SK-N-SH (cell line): ENCODE data around the gene RRP8. TPM values are rescaled to one million over a fixed set of nuclear protein-coding genes. Genes with fewer than 3 reads are reported as not detected.

Source experiments
- CTCF ChIA-PET: fragments of 300-600, 350-600 bp; formaldehyde crosslinking; extraction: SDS; loops from one replicate; lab custom pipeline; 2021; lab: Yijun Ruan, JAX
- POLR2A ChIA-PET: fragments of 350-600 bp; sonication (Branson Sonifier 250); formaldehyde crosslinking; extraction: SDS; loops from one replicate; lab custom pipeline; 2020; ENCODE audit warnings: antibody characterized with exemption, inconsistent platforms; lab: Yijun Ruan, JAX
- DNase-seq: peaks from one replicate; pipeline ENCODE4 v3.0.0; 2012
- H2AFZ ChIP-seq: fragments of 200-600 bp; sonication (generic); 2 replicates; pipeline ENCODE4 v1.8.1; 2016; ENCODE audit warnings: antibody characterized with exemption, mild to moderate bottlenecking, low read depth
- H3F3A ChIP-seq: fragments of 200-600 bp; sonication (generic); replicated peaks from 2 replicates; pipeline ENCODE3; 2016; ENCODE audit warnings: antibody characterized with exemption, mild to moderate bottlenecking; ENCODE audit not compliant: insufficient read depth
- H3K27ac ChIP-seq, 2 experiments: fragments of 200-500 bp in 1 of 2; fragments of 200-600 bp in 1 of 2; sonication (Bioruptor generic) in 1 of 2; sonication (generic), shearing (Covaris generic) in 1 of 2; 2 replicates each; pipeline versions ENCODE4 v1.5.1 to v1.6.1; 2014 to 2016; ENCODE audit warnings: low read depth in 2 of 2, inconsistent platforms in 1 of 2, low read length in 1 of 2, mild to moderate bottlenecking in 1 of 2, mixed read lengths in 1 of 2
- H3K27me3 ChIP-seq: fragments of 200-600 bp; sonication (generic), shearing (Covaris generic); 2 replicates; pipeline ENCODE4 v1.6.1; 2016; ENCODE audit warnings: mixed run types; ENCODE audit not compliant: insufficient read depth
- H3K36me3 ChIP-seq, 2 experiments: fragments of 200-500 bp in 1 of 2; fragments of 200-600 bp in 1 of 2; sonication (Bioruptor generic) in 1 of 2; sonication (generic) in 1 of 2; replicated peaks in 1 of 2; 2 replicates each; pipeline versions ENCODE3 to v1.5.1; 2014 to 2016; ENCODE audit warnings: low read length in 1 of 2, mild to moderate bottlenecking in 1 of 2; ENCODE audit not compliant: insufficient read depth in 2 of 2, control insufficient read depth in 1 of 2
- H3K4me1 ChIP-seq, 2 experiments: fragments of 200-500 bp in 1 of 2; fragments of 200-600 bp in 1 of 2; sonication (Bioruptor generic) in 1 of 2; sonication (generic), shearing (Covaris generic) in 1 of 2; 2 replicates each; pipeline versions ENCODE4 v1.5.1 to v1.6.1; 2014 to 2016; ENCODE audit warnings: low read depth in 1 of 2, low read length in 1 of 2, mixed run types in 1 of 2; ENCODE audit not compliant: insufficient read depth in 2 of 2, control insufficient read depth in 1 of 2
- H3K4me2 ChIP-seq: fragments of 200-600 bp; sonication (generic), shearing (Covaris generic); 2 replicates; pipeline ENCODE4 v1.6.1; 2017; ENCODE audit warnings: mixed run types
- H3K4me3 ChIP-seq, 2 experiments: fragments of 200-500 bp in 1 of 2; fragments of 200-600 bp in 1 of 2; sonication (Bioruptor generic) in 1 of 2; sonication (generic), shearing (Covaris generic) in 1 of 2; 2 replicates each; pipeline versions ENCODE4 v1.5.1 to v1.8.1; 2014 to 2016; ENCODE audit warnings: low read depth in 2 of 2, inconsistent platforms in 1 of 2, low read length in 1 of 2, mild to moderate bottlenecking in 1 of 2, mixed read lengths in 1 of 2, moderate library complexity in 1 of 2
- H3K79me2 ChIP-seq: fragments of 200-600 bp; sonication (generic); 2 replicates; pipeline ENCODE4 v1.8.1; 2017; ENCODE audit warnings: mild to moderate bottlenecking; ENCODE audit not compliant: insufficient read depth
- H3K9ac ChIP-seq: fragments of 200-600 bp; sonication (generic); 2 replicates; pipeline ENCODE4 v1.6.1; 2017; ENCODE audit warnings: mixed run types
- H3K9me2 ChIP-seq: fragments of 200-600 bp; sonication (generic); 2 replicates; pipeline ENCODE4 v1.6.1; 2017; ENCODE audit warnings: mixed run types
- H3K9me3 ChIP-seq: fragments of 200-600 bp; sonication (generic); 2 replicates; pipeline ENCODE4 v1.6.1; 2017; ENCODE audit warnings: mixed run types, mild to moderate bottlenecking, moderate library complexity
- H4K20me1 ChIP-seq: fragments of 200-600 bp; sonication (generic); 2 replicates; pipeline ENCODE4 v1.6.1; 2017; ENCODE audit warnings: mild to moderate bottlenecking, mixed run types; ENCODE audit not compliant: insufficient read depth
- CHD2 ChIP-seq: fragments of 150-350 bp; IDR thresholded peaks from 2 replicates; pipeline ENCODE4 v1.6.1; 2018; ENCODE audit warnings: low read length; ENCODE audit not compliant: partially characterized antibody
- ELF1 ChIP-seq: IDR thresholded peaks from 2 replicates; pipeline ENCODE4 v1.4.0; 2012
- EZH2phosphoT487 ChIP-seq: fragments of 200-600 bp; sonication (generic); IDR thresholded peaks from 2 replicates; pipeline ENCODE4 v1.6.1; 2017; ENCODE audit warnings: low read depth, mixed run types, mild to moderate bottlenecking, antibody characterized with exemption, moderate library complexity, borderline replicate concordance
- FOSL2 ChIP-seq: IDR thresholded peaks from 2 replicates; pipeline ENCODE4 v1.4.0; 2012; ENCODE audit warnings: low read depth, mild to moderate bottlenecking, moderate library complexity, borderline replicate concordance
- FOXJ3 ChIP-seq: sonication (generic); formaldehyde crosslinking; IDR thresholded peaks from 2 replicates; pipeline ENCODE4 v1.5.1; 2020; ENCODE audit warnings: mild to moderate bottlenecking, missing genetic modification reagents
- FOXM1 ChIP-seq: IDR thresholded peaks from 2 replicates; pipeline ENCODE4 v1.4.0; 2012; ENCODE audit warnings: low read depth, mild to moderate bottlenecking
- GABPA ChIP-seq: IDR thresholded peaks from 2 replicates; pipeline ENCODE4 v1.4.0; 2012; ENCODE audit warnings: low read depth, mild to moderate bottlenecking
- GATA2 ChIP-seq: sonication (generic); formaldehyde crosslinking; IDR thresholded peaks from 2 replicates; pipeline ENCODE4 v1.5.0; 2020; ENCODE audit warnings: mild to moderate bottlenecking, missing genetic modification reagents
- JUND ChIP-seq: IDR thresholded peaks from 2 replicates; pipeline ENCODE4 v1.4.0; 2012
- MEF2A ChIP-seq: IDR thresholded peaks from 2 replicates; pipeline ENCODE4 v1.4.0; 2012; ENCODE audit warnings: low read depth, borderline replicate concordance
- NFIC ChIP-seq: IDR thresholded peaks from 2 replicates; pipeline ENCODE4 v1.4.0; 2012; ENCODE audit warnings: borderline replicate concordance
- SIN3A ChIP-seq: IDR thresholded peaks from 2 replicates; pipeline ENCODE4 v1.6.1; 2012; ENCODE audit warnings: low read depth, mild to moderate bottlenecking, low read length, moderate library complexity, borderline replicate concordance
- SMC3 ChIP-seq: IDR thresholded peaks from 2 replicates; pipeline ENCODE4 v1.6.1; 2012; ENCODE audit warnings: low read depth, low read length, improper control_type of control experiment
- TCF12 ChIP-seq: IDR thresholded peaks from 2 replicates; pipeline ENCODE4 v1.4.0; 2012
- YY1 ChIP-seq: IDR thresholded peaks from 2 replicates; pipeline ENCODE4 v1.4.0; 2012; ENCODE audit warnings: low read depth, mild to moderate bottlenecking
- polyA plus RNA-seq, 3 experiments: library from polyadenylated mRNA; depleted of rRNA; stranded (reverse); fragments of >200 nt; gene quantifications; 2 replicates each; pipeline ENCODE4 v1.2.3, GENCODE V29; 2012
- TF ChIP-seq, protein P1 (sequence below): IDR thresholded peaks from 2 replicates; pipeline ENCODE4; 2012
- TF ChIP-seq, protein P2 (sequence below): IDR thresholded peaks from 2 replicates; pipeline ENCODE4 v1.4.0; 2012; ENCODE audit warnings: low read depth, borderline replicate concordance
- TF ChIP-seq, protein P3 (sequence below): IDR thresholded peaks from 2 replicates; pipeline ENCODE4 v1.6.1; 2012; ENCODE audit warnings: mild to moderate bottlenecking, low read depth, low read length, moderate library complexity

The RRP8 gene
- polyA plus RNA-seq, 1 of the 3 experiments (the other 2 are of a cell fraction), result 7.8 TPM

DNA sequence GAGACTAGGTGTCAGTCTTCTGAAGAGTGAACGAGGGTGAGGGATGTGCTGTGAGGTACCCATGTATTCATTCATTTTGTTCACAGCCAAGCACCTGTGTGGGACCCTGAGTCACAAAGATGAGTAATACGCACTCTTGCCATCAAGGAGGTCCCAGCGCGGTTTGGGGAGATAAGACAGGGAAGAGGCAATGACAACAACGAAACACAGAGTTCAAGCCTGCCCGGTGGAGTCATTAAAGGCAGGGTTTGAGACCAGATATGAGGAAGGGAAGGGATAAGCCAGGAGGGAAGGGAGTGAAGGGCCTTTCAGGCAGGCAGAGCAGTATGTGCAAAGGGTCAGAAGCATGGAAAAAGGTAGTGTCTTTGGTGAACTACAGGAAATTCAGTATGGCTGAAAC is 47.6 kb upstream of the RRP8 start (continued):
- TF ChIP-seq, protein P1, sequence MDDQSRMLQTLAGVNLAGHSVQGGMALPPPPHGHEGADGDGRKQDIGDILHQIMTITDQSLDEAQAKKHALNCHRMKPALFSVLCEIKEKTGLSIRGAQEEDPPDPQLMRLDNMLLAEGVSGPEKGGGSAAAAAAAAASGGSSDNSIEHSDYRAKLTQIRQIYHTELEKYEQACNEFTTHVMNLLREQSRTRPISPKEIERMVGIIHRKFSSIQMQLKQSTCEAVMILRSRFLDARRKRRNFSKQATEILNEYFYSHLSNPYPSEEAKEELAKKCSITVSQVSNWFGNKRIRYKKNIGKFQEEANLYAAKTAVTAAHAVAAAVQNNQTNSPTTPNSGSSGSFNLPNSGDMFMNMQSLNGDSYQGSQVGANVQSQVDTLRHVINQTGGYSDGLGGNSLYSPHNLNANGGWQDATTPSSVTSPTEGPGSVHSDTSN, result no peak
- no peak for TF ChIP-seq MEF2A
- TF ChIP-seq FOXJ3 (CRISPR knock-in tag), result no peak
- no peak for TF ChIP-seq TCF12
- no peak for TF ChIP-seq NFIC

DNA sequence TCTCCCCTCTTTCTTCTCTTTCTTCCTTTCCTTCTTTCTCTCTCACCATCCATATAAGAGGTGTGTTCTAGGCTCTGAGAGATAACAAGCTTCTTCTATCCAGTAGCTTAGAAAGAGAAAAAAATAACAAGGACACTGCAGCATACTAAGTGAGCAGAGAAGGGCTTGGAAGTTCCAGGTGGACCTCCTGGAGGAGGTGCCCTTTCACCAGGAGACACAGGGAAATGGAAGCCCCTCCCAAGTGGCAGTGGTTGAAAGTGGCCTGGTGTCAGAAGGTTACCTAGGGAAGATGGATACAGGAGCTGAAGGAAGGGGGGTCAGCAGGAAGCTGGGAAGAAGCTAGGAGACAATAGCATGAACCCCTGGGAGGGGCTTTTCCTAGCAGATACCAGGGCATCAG is 46.7 kb upstream of the RRP8 start:
- H3K27me3 ChIP-seq, result no peaks in the 10 kb centered on the region

More for the DNA sequence above, 46.7 kb upstream of the RRP8 start:
- H3K36me3 ChIP-seq, result no peaks in the 10 kb centered on the region
- no peaks in the 10 kb centered on the region for H3K9me2 ChIP-seq
- H3K79me2 ChIP-seq, result no peaks in the 10 kb centered on the region
- H3K27ac ChIP-seq, result no peak overlapping the region
- H3K9ac ChIP-seq, result no peak overlapping the region
- peaks cover 6 to 62% of the 10 kb centered on the region in 2 experiments; a peak in 2 of 4 replicates for H3K4me1 ChIP-seq
- CTCF ChIA-PET, result interaction anchor here (1.1 to 3.6 kb wide), 5 partner anchors 29 to 271 kb away, joined by 3 to 13 read pairs (median 3); partner anchors contain the start of gene MRPL17
- H3F3A ChIP-seq, result no peaks in the 10 kb centered on the region
- no peak overlapping the region for H3K4me3 ChIP-seq
- TF ChIP-seq FOXJ3 (CRISPR knock-in tag) (no peak), FOSL2 (no peak), ELF1 (no peak), YY1 (no peak), SIN3A (no peak), JUND (no peak), EZH2phosphoT487 (no peak), GATA2 (CRISPR knock-in tag) (no peak), FOXM1 (no peak), GABPA (no peak), CHD2 (no peak), SMC3 (no peak)
- TF ChIP-seq, protein P2, sequence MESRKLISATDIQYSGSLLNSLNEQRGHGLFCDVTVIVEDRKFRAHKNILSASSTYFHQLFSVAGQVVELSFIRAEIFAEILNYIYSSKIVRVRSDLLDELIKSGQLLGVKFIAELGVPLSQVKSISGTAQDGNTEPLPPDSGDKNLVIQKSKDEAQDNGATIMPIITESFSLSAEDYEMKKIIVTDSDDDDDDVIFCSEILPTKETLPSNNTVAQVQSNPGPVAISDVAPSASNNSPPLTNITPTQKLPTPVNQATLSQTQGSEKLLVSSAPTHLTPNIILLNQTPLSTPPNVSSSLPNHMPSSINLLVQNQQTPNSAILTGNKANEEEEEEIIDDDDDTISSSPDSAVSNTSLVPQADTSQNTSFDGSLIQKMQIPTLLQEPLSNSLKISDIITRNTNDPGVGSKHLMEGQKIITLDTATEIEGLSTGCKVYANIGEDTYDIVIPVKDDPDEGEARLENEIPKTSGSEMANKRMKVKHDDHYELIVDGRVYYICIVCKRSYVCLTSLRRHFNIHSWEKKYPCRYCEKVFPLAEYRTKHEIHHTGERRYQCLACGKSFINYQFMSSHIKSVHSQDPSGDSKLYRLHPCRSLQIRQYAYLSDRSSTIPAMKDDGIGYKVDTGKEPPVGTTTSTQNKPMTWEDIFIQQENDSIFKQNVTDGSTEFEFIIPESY, result no peak
- TF ChIP-seq, protein P3, sequence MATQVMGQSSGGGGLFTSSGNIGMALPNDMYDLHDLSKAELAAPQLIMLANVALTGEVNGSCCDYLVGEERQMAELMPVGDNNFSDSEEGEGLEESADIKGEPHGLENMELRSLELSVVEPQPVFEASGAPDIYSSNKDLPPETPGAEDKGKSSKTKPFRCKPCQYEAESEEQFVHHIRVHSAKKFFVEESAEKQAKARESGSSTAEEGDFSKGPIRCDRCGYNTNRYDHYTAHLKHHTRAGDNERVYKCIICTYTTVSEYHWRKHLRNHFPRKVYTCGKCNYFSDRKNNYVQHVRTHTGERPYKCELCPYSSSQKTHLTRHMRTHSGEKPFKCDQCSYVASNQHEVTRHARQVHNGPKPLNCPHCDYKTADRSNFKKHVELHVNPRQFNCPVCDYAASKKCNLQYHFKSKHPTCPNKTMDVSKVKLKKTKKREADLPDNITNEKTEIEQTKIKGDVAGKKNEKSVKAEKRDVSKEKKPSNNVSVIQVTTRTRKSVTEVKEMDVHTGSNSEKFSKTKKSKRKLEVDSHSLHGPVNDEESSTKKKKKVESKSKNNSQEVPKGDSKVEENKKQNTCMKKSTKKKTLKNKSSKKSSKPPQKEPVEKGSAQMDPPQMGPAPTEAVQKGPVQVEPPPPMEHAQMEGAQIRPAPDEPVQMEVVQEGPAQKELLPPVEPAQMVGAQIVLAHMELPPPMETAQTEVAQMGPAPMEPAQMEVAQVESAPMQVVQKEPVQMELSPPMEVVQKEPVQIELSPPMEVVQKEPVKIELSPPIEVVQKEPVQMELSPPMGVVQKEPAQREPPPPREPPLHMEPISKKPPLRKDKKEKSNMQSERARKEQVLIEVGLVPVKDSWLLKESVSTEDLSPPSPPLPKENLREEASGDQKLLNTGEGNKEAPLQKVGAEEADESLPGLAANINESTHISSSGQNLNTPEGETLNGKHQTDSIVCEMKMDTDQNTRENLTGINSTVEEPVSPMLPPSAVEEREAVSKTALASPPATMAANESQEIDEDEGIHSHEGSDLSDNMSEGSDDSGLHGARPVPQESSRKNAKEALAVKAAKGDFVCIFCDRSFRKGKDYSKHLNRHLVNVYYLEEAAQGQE, result no peak
- no peak overlapping the region for H2AFZ ChIP-seq
- no peaks in the 10 kb centered on the region for H3K9me3 ChIP-seq
- no peak overlapping the region for H3K4me2 ChIP-seq
- no peak for DNase-seq
- POLR2A ChIA-PET, result interaction anchor here (1.5 kb wide), 1 partner anchor 23 kb away, joined by 4 read pairs; no protein-coding TSS in a partner anchor
- no peaks in the 10 kb centered on the region for H4K20me1 ChIP-seq
